Activated T-helper 1 cell treated with anti-CD3 and anti-CD28 coated beads, Interleukin-2, amount 50 U/mL, for 16 hours (primary cell): ENCODE measurements around the gene UGGT2.
"Not testable (repeated sequence)": the region's sequence is repeated elsewhere in the genome, so short reads cannot be mapped to it uniquely, and the experiment has no call there.

Experiments
- DNase-seq, 2 donors: peaks; one replicate each; pipeline ENCODE4 v3.0.0-alpha.2; 2020; ENCODE audit warnings: low read depth in 1 of 2, low spot score in 1 of 2

UGGT2 gene

DNA sequence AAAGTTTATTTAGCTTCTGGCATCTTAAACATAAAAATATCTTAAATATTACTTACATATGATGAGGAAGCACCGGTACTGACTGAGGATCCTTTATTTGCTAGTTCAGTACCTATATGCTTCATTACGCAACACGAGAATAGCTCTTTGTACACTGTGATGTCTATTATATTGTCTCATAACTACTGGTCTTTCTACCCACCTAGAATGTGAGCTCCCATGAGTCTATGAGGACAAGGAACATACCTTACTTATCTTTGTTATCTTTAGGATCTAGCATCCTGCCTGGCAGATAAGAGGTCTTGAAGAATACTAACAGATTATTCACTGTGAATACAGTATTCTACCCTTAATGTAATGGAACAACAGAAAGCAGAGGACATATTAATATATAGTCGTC lies 251.4 kb downstream of the UGGT2 start:
- no peak for DNase-seq

DNA sequence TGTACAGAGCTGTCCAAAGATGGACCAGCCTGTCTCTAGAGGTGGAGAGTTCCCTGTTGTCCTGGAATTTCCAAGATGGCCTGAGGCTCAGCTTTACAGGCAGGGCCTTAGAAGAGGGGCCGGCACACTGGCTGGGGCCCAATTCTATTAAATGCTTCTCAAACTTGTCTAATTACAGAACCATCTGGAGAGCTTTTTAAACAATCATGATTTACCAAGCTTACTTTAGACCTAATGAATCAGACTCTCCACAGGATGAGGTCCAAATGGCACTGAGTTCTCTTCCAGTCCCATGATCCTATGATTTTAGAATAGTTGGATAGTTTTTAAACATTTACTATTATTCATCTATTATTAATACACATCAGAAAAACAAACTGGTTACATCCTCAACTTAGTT lies 252.8 kb downstream of the UGGT2 start:
- no peak for DNase-seq

DNA sequence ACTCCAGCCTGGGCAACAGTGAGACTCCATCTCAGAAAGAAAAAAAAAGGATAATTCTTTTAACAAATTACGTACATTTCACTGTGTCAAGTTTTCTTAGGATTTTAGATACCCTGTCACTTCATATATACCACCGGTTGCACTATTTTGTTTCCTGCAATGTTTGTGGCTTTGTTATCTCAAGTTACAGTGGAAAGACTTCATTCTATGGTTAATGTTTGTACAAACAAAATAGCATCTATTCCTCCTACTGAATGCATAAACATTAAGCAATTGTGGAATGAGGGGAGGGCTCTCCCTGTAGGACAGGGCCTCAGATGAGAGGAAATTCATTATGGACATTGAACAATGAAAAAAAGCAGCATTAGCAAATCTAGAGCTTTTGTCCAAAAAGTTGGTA lies 256.2 kb downstream of the UGGT2 start:
- DNase-seq, result no peak

DNA sequence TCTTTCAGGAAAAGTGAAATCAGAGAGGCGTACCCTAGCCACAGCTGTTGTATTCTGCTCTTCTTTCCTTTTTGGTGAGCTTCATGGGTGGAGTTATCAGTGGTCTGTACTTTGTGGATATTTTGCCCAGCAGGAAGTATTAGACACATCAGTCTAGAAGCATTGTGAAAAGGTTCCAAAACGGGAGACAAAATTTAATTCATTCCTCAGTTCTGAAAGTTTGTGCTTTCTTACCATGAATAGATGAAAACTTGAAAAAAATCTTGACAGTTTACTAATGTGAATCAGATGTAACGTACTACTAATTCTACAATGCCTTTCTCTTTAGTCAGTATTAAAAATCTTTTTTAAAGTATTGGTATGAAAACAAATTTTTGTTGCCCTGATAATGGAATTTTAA lies 259.4 kb downstream of the UGGT2 start:
- DNase-seq, result no peak

DNA sequence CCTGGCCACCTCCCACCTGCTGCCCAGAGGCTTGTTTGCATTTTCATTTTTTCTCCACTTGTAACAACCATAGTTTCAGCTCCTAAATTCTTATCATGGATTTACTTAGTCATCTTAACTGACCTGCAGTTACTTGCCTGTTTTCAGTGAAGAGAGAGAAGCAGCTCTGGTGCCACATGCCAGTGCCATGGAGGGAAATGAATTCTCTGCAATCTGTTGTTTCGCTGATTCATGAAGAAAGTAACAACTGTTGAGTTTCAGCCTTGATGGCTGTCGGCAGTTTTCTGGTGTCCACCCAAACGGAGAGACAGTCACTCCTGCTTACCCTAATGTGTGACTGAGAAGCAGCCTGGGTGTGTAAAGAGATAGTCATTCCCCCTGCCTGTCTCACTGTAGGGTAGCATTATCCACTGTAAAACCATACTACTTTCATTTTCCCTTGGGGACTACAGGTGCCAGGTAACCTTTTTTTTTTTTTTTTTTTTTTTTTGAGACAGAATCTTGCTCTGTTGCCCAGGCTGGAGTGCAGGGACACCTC lies 260.1 kb downstream of the UGGT2 start:
- no peak for DNase-seq

DNA sequence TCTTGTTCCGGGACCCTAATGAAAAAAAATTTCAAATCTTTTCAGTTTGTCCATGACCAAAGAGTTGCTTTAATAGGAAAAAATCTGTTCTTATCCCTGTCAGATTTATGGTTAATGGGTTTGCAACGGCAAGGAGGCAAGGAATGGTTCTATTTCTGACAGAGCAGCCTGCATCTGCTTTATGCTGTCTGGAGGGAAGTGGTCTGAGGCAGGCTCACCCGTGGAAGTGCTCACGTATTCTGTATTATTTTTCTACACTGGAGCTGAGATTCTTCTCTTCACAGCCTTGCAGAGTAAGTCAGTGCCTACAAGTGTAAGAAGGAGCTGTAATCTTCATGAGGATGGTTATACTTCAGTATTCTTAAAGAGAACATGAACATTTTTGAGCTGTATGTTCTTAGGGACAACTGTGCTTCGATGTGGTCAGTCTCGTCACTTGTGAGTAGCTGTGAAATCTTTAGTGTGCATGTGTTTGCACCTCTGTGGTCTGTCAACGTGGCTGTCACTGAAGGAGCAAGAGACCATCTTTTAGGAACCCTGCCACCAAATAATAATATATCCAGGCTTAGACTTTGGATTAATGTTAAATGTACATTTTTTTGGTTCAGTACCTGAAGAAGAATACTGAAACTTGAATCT lies 262.0 kb downstream of the UGGT2 start:
- DNase-seq, result no peak

DNA sequence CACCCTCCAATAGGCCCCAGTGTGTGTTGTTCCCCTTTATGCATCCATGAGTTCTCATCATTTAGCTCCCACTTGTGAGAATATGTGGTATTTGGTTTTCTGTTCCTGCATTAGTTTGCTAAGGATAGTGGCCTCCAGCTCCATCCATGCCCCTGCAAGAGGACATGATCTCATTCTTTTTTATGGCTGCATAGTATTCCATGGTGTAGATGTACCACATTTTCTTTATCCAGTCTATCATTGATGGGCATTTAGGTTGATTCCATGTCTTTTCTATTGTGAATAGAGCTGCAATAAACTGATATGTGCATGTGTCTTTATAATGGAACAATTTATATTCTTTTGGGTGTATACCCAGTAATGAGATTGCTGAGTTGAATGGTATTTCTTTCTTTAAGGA lies 263.9 kb downstream of the UGGT2 start:
- not testable (repeated sequence) for DNase-seq

DNA sequence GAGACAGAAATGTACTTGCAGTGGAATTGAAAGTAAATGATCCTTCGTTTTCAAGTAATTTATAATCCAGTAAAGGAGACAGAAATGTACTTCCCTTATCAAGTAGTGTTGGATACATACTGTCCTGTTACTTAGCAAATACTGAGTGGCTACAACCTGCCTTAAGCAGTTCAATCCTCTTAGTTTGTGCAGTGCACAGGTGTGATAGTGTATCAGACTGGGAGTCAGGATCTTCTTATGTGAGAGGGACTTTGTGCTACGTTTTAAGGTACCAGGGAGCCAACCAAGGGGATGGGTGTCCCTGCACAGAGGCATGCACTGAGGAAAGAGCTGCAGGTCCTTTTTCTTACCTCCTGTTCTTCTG lies 265.1 kb downstream of the UGGT2 start:
- no peak for DNase-seq

DNA sequence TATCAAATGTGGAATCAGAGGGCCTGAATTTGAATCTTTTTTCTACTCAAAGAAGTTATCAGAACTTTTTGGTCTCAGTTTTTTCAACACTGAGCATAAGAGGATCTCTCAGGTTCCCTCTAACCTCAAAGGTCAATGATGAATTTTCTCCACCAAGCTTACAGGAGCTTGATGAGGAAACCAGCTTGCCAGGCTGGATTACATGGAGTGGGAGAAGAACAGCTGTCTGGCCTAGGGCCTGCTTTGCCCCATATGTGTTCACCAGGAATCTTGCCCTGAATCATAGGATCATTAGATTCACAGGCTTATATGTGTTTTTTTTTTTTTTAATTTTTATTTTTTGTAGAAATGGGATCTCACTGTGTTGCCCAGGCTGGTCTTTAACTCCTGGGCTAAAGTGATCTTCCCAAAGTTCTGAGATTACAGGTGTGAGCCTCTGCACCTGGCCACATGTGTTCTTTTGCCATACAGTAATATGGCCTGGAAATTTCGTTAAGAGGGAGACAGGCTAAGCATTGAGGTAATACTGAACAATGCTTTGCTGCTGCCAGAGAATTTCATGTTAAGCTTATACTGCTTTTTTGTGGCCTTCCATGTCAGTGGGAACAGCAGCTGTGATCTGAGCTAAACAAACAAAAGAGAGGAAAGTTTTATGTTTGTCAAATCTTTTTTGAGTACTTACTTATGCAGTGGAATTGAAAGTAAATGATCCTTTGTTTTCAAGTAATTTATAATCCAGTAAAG lies 265.7 kb downstream of the UGGT2 start:
- no peak for DNase-seq

DNA sequence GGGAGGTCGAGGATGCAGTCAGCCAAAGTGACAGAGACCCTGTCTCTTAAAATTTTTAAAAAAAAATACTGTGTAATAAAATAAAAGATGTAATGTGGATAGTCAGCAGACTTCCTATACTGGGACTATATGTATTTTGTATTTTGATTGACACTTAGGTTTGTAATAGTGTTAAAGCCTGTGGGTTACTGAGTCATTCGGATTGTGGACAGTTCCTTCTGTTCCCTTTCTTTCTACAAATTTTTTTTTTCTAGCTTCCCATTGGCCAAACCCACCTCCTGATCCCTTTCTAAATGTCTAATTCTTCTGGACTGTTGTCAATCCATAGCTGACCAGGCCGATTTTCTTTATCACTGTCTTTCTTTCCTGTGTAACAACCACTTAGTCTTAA lies 268.3 kb downstream of the UGGT2 start:
- no peak for DNase-seq

DNA sequence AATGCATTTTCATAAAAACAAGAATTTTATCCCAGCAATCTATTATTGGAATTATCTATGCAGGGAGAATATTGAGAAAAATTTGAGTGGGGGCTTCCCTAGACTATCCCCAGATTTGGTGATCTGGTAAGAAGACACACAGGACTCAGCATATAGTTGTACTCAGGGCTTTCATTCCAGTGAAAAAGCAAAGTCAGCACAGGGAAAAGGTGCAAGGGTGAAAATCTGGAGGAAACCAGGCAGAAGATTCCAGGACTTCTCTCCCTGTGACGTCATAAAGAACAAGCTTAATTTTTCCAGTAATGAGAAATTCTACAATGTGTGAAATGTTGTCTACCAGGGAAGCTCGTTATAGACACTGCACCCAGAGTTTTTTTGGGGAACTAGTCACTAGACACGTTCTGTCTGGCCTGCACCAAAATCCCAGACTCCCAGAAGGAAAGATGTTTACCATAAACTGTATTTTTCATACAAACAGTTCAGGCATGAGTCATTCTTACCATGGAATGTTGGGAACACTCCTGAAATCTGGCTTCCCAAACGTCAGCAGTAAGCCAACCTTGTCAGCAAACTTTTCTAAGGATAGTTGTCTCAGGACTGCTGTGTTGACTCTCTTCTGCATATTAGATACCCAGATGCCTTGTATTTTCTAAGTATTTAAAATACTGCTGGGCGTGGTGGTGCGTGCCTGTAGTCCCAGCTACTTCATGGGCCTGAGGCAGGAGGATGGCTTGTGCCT lies 268.9 kb downstream of the UGGT2 start:
- DNase-seq, result no peak

DNA sequence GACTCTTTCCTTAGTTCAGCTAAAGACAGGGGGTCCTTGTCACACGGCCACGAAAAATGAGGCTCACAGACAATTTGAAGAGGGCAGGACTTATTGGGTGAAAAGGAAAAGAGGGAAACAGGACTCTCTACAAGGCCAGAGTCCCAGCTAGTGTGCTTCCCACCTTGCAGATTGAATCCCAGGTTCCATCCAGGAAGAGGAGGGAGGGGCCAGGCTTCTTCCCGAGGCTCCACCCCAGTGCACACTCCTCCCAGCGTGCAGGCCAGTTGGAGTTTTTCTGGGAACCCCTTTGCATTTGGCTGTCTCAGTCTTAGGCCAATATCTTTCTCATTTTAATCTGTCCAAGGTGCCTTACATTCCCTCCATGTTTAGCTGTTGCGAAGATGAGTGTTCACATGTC lies 269.5 kb downstream of the UGGT2 start:
- DNase-seq, result no peak

DNA sequence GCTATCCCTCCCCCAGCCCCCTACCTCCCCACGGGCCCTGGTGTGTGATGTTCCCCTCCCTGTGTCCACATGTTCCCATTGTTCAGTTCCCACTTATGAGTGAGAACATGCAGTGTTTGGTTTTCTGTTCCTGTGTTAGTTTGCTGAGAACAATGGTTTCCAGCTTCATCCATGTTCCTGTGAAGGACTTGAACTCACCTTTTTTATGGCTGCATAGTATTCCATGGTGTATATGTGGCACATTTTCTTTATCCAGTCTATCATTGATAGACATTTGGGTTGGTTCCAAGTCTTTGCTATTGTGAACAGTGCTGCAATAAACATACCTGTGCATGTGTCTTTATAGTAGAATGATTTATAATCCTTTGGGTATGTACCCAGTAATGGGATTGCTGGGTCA lies 271.3 kb downstream of the UGGT2 start:
- DNase-seq, result not testable (repeated sequence)

DNA sequence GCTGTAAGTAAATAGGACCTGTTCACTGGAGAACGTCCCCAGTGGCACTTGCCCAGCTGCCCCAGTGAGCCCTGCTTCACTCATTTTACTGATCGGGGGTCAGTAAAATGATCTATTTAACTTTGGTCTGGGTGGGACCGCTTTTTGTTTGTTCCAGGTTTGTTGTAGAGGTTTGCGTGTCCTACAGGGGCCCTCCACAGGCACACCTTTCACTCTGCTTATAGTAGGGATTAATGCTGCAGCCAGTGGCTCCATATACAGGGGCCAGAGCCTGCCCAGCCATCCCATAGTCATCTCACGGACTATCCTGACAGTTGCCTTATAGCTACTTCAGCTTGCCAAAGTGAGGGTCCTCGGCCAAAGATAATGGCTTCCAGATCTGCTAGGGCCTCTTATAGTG lies 272.2 kb downstream of the UGGT2 start:
- DNase-seq, result no peak

DNA sequence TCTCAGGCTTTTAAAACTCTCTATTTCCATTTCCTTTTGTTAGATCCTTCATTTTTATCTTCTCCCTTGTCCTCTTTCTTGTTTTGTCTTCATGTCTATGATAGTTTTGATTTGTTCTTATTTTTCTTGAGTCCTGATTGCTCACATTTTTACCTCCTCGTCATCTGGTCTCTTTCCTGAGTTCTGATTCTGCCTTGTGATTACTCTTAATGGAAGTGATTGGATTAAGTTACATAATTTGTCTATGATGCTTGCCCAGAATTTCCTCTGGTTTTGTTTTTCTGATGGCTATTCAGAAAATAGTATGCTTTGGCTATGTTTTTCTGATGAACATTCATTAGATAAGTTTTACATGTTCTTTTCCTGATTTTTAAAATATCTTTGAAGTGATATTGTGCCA lies 273.7 kb downstream of the UGGT2 start:
- DNase-seq, result no peak

DNA sequence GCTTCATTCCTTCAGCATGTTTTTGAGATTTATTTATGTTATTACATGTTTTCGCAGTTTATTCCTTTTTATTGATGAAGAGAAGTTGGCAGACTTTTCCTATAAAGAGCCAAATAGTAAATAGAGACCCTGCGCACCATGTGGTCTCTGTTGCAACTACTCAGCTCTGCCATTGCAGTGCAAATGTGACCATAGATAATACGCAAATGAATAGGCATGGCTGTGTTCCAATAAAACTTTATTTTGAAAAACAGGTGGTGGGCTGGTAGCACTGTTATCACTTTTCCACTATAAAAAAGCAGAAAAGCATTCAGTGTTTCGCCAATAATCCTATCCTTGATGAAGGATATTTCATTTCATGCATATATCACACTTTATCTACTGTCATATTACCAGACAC lies 281.3 kb downstream of the UGGT2 start:
- no peak for DNase-seq

DNA sequence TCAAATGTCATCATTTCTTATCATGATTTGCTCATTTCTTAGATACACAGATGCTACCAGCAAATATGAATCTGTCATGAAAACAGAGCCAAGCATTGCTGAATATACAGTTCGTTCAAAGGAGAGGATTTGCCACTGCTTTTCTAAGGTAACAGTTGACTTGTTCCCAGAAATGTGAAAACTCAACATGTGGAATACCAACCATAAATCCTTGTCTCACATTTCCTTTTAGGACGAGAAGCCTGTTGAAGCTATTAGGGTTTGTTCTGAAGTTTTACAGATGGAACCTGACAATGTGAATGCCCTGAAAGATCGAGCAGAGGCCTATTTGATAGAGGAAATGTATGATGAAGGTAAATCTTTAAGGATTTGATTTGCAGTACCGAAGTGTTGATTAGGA lies 289.6 kb downstream of the UGGT2 start:
- DNase-seq, result no peak

DNA sequence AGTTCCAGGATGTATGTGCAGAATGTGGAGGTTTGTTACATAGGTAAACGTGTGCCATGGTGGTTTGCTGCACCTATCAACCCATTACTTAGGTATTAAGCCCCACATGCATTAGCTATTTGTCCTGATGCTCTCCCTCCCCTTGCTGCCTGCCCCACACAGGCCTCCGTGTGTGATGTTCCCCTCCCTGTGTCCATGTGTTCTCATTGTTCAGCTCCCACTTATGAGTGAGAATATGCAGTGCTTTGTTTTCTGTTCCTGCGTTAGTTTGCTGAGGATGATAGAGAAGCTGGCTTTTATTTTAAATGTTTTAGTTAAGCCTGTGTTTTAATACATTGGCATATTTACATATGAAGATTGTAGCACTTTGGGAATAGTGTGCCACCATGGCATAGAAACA lies 290.6 kb downstream of the UGGT2 start:
- not testable (repeated sequence) for DNase-seq

DNA sequence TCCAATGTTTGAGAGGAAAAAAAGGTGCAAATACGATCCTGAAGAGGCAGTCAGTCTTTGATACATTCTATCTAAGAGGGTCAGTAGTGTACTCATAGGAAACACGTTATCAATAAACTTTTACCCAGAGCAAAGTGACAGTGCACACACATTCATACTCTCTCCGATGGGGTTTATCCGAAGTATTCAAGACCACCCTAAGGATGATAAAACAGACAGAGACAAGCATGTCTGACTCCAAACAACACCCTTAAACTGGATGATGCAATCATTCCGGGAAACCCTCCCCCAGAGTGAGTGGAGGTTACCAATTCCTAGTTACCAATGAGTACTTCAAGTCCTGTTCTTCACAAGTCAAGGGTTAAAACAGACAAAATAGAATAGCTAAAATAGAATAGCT lies 297.1 kb downstream of the UGGT2 start:
- DNase-seq, result no peak

DNA sequence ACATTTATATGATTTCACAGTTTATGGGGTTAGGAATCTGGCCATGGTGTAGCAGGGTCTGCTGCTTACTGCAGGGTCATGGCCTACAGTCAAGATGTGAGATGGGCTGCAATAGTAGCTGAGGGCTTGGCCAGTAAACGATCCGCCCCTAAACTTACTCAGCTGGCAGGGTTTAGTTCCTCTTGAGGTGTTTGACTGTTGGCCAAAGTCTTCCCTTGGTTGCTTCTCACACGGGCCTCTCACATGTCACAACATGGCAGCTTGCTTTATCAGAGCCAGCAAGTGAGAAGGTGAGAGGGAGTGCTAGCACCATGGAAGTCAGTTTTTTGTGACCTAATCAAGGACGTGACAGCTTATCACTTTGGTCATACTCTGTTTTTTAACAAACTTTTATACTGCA lies 299.1 kb downstream of the UGGT2 start:
- DNase-seq, result no peak

DNA sequence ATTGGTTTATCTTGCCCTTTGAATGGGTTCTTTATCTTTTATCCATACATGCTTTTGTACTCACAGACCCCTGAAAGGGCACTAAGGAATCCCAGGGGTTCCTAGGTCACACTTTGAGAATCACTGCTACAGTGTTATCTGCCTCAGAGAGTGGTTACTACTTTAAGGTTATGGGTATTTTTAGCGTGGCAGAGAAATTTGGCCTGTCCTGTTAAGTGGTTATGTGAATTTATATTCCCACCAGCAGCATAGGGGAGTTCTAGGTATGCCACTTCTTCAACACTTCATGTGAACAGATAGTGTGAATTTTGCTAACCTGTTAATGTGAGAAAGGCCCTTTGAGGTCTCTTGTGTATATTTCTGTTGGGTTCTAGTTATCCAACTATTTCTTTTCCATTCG lies 300.5 kb downstream of the UGGT2 start:
- no peak for DNase-seq
